Kidney (tissue), 14 donors: Measurements from ENCODE around the gene EPAS1. TPM values are rescaled to one million over a fixed set of nuclear protein-coding genes. Genes with fewer than 3 reads are reported as not detected.

ENCODE experiments used
- DNase-seq, 5 donors: peaks; one replicate each; pipeline ENCODE4 v3.0.0-alpha.2; 2013 to 2020
- FAIRE-seq: peaks from 2 replicates; lab custom pipeline; 2012; peaks lifted over from hg19 to GRCh38; lab: Jason Lieb, UNC
- H3K27ac ChIP-seq, 2 donors: one replicate each; pipeline ENCODE4 v1.7.0; 2013; ENCODE audit warnings: low read depth in 2 of 2, low read length in 2 of 2, inconsistent platforms in 1 of 2
- H3K27me3 ChIP-seq: one replicate; pipeline ENCODE4 v1.7.1; 2013; ENCODE audit warnings: low read length, inconsistent platforms; ENCODE audit not compliant: control insufficient read depth, insufficient read depth
- H3K36me3 ChIP-seq, 3 donors: one replicate each; pipeline versions ENCODE4 v1.7.0 to v1.7.1; 2013; ENCODE audit warnings: low read length in 3 of 3, control low read depth in 1 of 3, inconsistent platforms in 1 of 3; ENCODE audit not compliant: insufficient read depth in 3 of 3, control insufficient read depth in 2 of 3
- H3K4me1 ChIP-seq, 3 donors: one replicate each; pipeline versions ENCODE4 v1.7.0 to v1.7.1; 2013; ENCODE audit warnings: low read length in 3 of 3, inconsistent platforms in 1 of 3, low read depth in 1 of 3; ENCODE audit not compliant: control insufficient read depth in 2 of 3, insufficient read depth in 2 of 3
- H3K4me3 ChIP-seq, 3 donors: one replicate each; pipeline versions ENCODE4 v1.7.0 to v1.8.1; 2013; ENCODE audit warnings: low read length in 3 of 3, control low read depth in 1 of 3, inconsistent platforms in 1 of 3
- H3K9ac ChIP-seq, 3 donors: one replicate each; pipeline versions ENCODE4 v1.7.0 to v1.7.1; 2013; ENCODE audit warnings: low read length in 3 of 3, control low read depth in 1 of 3, inconsistent platforms in 1 of 3
- H3K9me3 ChIP-seq, 3 donors: one replicate each; pipeline versions ENCODE4 v1.7.0 to v1.7.1; 2013; ENCODE audit warnings: low read length in 3 of 3, control low read depth in 1 of 3, inconsistent platforms in 1 of 3; ENCODE audit not compliant: control insufficient read depth in 2 of 3, insufficient read depth in 1 of 3
- intact Hi-C: fragments of 100-400 bp; cut with DNase I; formaldehyde crosslinking; loops from one replicate; pipeline ENCODE4 v1.11.1; 2022
- polyA plus RNA-seq: library from polyadenylated mRNA; stranded (reverse); fragments of 350-450 nt; fragmentation: Illumina TruSeq; extraction: RNeasy Lipid Tissue Mini Kit (QIAGEN cat#74804); gene quantifications from one replicate; pipeline ENCODE4 v1.2.3, GENCODE V29; 2014; ENCODE audit warnings: low read depth, low replicate concordance; ENCODE audit not compliant: insufficient read depth
- total RNA-seq: library from RNA; stranded (reverse); fragmentation: NEBNext Ultra II Directional; extraction: Animal tissue kit (Norgen Biotek cat#: 25700); gene quantifications from one replicate; pipeline ENCODE4 v1.2.1, GENCODE V29; 2021
- TF ChIP-seq, protein P1 (sequence below): IDR thresholded peaks from 3 replicates; pipeline ENCODE4 v1.5.1; 2012; ENCODE audit warnings: mild to moderate bottlenecking, moderate library complexity, borderline replicate concordance; ENCODE audit not compliant: insufficient read depth; ENCODE audit errors: extremely low read depth
- donor health status: control.
- donor health status: control.
- donor health status: control.
- donor health status: control.
- donor health status: control.
- donor health status: DM: yes; HTN: yes; CAD: no.
- donor health status: Normal renal cell carcinoma (clear cell type).

The EPAS1 gene
- total and polyA plus RNA-seq, 2 donors from 2014 or later: 142 to 398 TPM

DNA sequence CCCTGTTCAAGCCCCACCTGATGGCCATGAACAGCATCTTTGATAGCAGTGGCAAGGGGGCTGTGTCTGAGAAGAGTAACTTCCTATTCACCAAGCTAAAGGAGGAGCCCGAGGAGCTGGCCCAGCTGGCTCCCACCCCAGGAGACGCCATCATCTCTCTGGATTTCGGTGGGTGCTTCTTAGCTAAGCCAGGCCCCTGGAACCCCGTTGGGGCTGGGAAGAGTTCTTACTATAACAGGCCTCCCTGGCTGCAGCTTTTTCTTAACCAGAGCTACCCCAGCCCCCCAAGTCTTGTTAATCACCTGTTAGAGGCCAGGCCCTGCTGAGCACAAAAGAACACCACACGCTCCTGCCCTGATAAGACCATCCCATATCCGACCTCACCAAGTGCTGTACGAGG, 79.4 kb downstream of the EPAS1 start:
- intact Hi-C loops: no loop called here
- no peaks in the 10 kb centered on the region for H3K27me3 ChIP-seq
- no peak for FAIRE-seq
- H3K4me3 ChIP-seq: no peak overlapping the region
- TF ChIP-seq, protein P1, sequence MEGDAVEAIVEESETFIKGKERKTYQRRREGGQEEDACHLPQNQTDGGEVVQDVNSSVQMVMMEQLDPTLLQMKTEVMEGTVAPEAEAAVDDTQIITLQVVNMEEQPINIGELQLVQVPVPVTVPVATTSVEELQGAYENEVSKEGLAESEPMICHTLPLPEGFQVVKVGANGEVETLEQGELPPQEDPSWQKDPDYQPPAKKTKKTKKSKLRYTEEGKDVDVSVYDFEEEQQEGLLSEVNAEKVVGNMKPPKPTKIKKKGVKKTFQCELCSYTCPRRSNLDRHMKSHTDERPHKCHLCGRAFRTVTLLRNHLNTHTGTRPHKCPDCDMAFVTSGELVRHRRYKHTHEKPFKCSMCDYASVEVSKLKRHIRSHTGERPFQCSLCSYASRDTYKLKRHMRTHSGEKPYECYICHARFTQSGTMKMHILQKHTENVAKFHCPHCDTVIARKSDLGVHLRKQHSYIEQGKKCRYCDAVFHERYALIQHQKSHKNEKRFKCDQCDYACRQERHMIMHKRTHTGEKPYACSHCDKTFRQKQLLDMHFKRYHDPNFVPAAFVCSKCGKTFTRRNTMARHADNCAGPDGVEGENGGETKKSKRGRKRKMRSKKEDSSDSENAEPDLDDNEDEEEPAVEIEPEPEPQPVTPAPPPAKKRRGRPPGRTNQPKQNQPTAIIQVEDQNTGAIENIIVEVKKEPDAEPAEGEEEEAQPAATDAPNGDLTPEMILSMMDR: no peak
- no peaks in the 10 kb centered on the region for H3K9me3 ChIP-seq
- no peak overlapping the region for H3K27ac ChIP-seq
- H3K4me1 ChIP-seq: no peaks in the 10 kb centered on the region
- DNase-seq: no peak
- H3K36me3 ChIP-seq: peaks cover 0 to 69% (median 52%) of the 10 kb centered on the region in 3 donors
- H3K9ac ChIP-seq: no peak overlapping the region

DNA sequence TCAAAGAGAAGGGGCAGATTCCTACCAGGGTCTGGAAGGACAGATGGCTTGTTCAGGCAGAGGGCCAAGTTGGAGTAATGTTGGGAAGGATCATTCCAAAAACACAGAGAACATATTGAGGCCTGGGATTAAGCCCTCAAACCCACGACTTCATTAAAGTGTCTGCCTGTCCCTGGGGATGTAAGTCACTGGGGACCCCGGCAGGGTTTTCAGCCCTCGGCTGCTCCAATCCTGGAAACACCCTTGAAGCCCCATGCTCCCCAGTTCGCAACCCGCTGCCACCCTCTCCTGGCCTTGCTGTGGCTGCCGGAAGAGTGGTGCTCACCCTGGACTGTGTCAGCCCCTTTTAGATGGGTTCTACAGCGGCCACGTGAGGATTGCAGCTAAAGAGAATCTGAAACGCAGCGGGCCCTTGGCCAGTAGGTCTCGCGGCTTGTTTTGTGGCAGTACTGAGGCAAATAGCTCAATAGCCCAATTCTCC, 79.9 kb downstream of the EPAS1 start:
- Histone ChIP-seq H3K27me3 (no peaks in the 10 kb centered on the region), H3K36me3 (peaks cover 0 to 69% (median 49%) of the 10 kb centered on the region in 3 donors), H3K9me3 (no peaks in the 10 kb centered on the region), H3K27ac (no peak overlapping the region), H3K4me3 (no peak overlapping the region), H3K9ac (no peak overlapping the region), H3K4me1 (no peaks in the 10 kb centered on the region)
- DNase-seq: peak in 1 of 5 donors; percentile 81
- intact Hi-C loops: no loop called here
- TF ChIP-seq, protein P1: no peak
- FAIRE-seq: no peak

DNA sequence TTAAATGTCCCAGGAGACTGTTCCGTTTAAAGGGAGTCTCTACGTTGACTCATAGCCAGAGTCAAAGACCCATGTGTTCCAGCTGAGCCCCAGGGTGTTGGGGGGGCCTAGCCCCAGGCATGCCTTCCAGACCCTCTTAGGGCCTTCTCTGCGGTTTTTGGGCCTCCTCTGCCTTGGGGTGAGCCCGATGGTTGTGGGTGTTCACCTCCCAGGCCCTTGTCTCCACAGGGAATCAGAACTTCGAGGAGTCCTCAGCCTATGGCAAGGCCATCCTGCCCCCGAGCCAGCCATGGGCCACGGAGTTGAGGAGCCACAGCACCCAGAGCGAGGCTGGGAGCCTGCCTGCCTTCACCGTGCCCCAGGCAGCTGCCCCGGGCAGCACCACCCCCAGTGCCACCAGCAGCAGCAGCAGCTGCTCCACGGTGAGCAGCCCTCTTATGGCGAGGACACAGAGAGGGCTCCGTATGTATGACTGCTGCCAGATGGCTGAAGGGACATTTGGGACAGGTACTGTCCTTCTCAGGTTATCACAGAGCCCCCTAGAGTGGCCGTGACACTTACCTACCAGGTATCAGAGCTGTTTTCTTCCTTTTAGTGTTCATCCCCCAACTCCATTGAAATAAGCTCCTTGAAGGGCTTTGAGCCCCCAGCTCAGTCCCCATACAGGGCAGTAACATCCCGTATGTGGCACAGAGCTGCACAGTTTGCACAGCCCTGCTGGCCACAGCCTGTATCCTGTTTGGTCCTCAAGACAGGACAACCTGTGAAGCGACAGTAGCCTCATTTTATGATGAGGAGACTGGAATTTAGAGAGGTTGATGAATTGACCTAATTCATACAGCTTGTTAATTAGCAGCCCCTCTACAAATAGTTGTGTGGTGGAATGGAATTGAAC, 80.7 kb downstream of the EPAS1 start:
- H3K36me3 ChIP-seq: peaks cover 0 to 69% (median 46%) of the 10 kb centered on the region in 3 donors
- intact Hi-C loops: no loop called here
- no peaks in the 10 kb centered on the region for H3K9me3 ChIP-seq
- no peaks in the 10 kb centered on the region for H3K27me3 ChIP-seq
- H3K4me3 ChIP-seq: no peak overlapping the region
- no peak for FAIRE-seq
- DNase-seq: no peak
- TF ChIP-seq, protein P1: no peak
- no peaks in the 10 kb centered on the region for H3K4me1 ChIP-seq
- no peak overlapping the region for H3K27ac ChIP-seq
- no peak overlapping the region for H3K9ac ChIP-seq
